HG03135 (cell line): ENCODE results near the gene ACP4.
"Not testable (repeated sequence)": the region's sequence is repeated elsewhere in the genome, so short reads cannot be mapped to it uniquely, and the experiment has no call there.

Source experiments
- ATAC-seq: cut with Tn5 transposase; IDR thresholded peaks from one replicate; pipeline ENCODE4 v1.9.1; 2021; ENCODE audit warnings: mild to moderate bottlenecking, moderate library complexity; ENCODE audit not compliant: unreplicated experiment

The ACP4 gene

GRCh38 chr19:50776131-50776530 is 14.1 kb upstream of the ACP4 start:
- ATAC-seq: no peak

DNA sequence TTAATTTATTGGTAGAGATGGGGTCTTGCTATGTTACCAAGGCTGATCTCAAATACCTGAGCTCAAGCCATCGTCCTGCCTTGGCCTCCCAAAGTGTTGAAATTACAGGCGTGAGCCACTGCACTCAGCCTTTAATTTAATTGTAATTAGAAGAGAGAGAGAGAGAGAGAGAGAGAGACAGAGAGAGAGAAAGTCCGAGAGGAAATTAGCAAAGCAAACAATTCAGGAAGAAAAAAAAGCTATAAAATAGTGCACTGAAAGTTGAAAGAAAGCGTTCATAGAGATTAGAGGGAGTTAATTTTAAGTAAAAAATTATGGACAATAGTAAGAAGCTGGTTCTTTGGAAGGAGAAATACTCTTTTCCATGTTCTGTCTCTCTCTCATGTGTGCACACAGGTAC is 13.0 kb upstream of the ACP4 start:
- no peak for ATAC-seq

DNA sequence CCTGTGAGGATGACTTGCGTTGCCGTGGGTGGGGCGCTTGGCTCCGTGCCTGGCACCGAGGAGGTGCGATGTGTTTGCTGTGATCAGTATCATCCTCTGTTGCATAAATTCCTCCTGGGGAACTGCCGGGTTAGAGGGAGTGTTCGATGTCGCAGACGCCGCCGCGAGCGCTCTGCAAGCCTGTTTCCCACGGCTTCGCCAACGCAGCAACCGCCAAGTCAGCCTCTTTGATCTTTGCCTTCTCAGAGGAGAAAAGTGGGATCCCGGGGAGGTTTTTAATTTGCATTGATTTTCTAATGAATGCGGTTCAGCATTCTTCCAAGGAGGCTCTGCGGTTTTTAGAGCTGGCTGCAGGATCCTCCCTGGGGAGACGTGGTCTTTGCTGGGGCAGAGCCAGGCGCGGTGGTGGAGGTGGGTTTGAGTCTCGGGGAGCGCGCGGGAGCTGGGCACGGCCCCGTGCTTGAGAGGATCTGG is 12.3 kb upstream of the ACP4 start:
- no peak for ATAC-seq

GRCh38 chr19:50778906-50779430 is 11.2 kb upstream of the ACP4 start:
- no peak for ATAC-seq

- no peak for ATAC-seq
These were observed 10.4 kb upstream of the ACP4 start for GRCh38 chr19:50779504-50780457.

GRCh38 chr19:50780753-50781435 is 9.3 kb upstream of the ACP4 start:
- ATAC-seq: no peak

DNA sequence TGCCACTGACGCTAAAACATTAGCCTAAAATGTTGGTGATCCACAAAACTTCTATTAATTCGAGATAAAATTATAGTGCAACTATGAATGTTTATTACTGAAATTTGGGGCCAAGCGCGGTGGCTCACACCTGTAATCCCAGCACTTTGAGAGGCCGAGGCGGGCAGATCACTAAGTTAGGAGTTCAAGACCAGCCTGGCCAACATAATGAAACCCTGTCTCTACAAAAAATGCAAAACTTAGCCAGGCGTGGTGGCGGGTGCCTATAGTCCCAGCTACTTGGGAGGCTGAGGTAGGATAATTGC is 6.4 kb upstream of the ACP4 start:
- not testable (repeated sequence) for ATAC-seq

DNA sequence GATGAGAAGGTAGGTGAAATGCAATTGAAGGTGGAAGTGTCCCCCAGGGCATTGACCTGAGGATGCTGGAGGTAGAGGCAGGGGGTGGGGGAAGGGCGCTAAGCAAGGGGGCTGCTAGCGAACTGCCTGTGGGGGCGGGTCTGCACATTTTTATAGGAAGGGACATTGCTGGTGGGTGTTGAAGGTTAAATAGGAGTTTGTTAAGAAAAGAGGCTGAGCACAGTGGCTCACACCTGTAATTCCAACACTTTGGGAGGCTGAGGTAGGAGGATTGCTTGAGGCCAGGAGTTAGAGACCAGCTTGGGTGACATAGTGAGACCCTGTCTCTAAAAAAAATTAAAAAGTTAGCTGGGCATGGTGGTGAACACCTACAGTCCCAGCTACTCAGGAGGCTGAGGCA is 5.5 kb upstream of the ACP4 start:
- ATAC-seq: no peak

GRCh38 chr19:50785329-50785728 is 4.9 kb upstream of the ACP4 start:
- ATAC-seq: no peak

DNA sequence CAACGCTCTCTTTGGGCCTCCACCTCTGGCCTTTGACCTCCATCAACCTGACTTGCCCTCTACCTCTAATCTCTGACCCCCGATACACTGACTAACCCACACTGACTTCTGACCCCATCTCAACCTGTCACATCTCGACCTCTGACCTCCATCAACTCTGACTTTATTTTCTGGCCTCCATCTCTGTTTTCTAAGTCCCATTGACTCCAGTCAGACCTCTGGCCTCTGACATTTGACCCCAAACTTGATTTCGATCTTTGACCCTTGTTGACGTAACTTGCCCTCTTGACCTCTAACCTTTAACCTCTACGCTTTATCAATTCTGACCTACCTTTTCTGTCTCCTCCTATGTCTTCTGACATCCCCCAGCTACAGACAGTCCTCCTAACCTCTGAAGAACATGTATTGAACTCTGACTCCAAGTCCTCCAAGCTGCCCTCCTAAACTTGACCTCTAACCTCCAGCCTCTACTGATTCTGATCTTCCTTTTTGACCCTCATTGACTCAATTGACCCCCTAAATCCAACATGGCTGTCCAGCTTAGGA is 780 bp downstream of the ACP4 start:
- ATAC-seq: no peak

GRCh38 chr19:50791594-50792271 is 1.5 kb downstream of the ACP4 start:
- no peak for ATAC-seq

- ATAC-seq: no peak
These were observed 2.3 kb downstream of the ACP4 start for GRCh38 chr19:50792272-50793250.

DNA sequence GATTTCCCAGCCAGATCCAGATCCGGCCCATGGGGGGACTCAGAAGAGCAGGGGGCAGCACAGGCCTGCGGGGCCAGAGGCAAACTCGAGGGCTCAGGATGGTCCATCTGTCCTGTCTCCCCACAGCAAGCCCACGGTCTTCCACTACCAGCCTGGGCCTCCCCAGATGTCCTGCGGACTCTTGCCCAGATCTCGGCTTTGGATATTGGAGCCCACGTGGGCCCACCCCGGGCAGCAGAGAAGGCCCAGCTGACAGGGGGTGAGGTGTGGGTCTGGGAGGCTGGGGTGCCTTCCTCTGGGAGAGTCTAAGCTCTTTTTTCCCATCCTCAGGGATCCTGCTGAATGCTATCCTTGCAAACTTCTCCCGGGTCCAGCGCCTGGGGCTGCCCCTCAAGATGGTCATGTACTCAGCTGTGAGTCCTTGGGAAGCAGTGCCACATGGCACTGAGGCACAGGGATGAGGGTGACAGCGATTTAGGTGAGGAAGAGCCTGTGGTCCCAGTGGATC is 3.4 kb downstream of the ACP4 start:
- ATAC-seq: no peak

GRCh38 chr19:50794074-50794875 is 4.1 kb downstream of the ACP4 start:
- no peak for ATAC-seq

DNA sequence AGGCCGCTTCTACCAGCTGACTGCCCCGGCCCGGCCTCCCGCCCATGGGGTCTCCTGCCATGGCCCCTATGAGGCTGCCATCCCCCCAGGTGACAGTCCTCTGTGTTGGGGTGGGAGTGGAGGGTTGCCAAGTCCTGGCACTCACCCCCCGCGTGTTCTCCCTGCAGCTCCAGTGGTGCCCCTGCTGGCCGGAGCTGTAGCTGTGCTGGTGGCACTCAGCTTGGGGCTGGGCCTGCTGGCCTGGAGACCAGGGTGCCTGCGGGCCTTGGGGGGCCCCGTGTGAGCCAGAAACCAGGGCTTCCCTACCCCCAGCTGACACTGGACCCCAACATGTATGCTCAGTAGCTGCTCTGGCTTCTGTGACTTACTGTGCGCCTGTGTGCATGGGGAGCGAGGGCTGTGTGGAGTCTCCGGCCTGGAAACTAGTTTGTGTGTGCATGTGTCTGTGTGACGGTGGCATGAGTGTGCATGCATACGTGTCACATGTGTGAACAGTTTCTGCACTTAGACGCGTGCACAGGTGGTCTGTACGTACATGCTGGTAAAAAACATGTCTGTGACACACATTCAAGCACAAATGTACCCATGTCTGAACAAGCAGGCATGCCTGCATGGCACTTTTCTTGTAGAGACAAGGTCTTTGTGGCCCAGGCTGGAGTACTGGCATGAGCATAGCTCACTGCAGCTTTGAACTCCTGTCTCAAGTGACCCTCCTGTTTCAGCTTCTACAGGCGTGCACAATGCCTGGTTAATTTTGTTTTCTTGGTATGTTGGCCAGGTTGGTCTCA is 4.9 kb downstream of the ACP4 start:
- no peak for ATAC-seq

DNA sequence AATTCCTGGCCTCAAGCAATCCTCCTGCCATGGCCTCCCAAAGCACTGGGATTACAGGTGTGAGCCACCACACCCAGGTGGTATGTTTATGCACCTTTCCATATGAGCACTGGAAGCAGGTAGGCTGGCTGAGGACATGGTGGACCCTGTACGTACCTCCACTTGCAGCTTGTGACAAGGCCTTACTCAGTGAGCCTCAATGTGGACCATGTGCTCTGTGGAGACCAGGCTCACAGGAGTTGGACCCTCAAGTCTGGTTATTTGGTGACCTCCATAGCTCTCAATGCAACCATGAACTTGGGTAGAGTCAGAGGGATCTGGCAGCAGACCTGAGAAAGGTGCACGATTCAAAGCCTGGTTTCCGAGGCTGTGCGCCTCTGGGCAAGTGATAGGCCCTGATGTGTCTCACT is 5.5 kb downstream of the ACP4 start:
- no peak for ATAC-seq

DNA sequence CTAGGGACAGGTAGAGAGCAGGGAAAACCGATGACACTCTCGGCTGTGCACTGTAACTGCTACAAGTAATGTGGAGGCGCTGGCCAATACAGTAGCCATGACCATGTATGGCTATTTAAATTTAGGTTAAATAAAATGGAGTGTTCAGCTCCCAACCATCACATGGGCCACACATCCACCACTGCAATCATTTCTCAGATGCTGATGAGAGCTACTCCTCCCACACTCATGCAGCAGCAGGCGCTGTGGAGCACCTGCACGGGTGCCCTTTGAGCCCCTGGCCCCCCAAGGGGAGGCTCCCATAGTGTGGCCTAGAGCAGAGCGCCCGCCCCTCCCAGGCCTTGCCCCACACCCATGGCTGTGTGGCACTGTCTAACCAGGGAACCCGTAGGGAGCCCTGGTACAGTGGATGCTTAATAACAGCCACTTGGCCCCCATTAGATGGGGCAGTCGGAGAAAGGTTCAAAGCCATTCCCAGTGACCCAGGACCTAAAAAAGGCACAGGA is 6.0 kb downstream of the ACP4 start:
- ATAC-seq: no peak
